HS-27A (cell line): ENCODE measurements around the gene CORO2B.
"Not testable (repeated sequence)": the region's sequence is repeated elsewhere in the genome, so short reads cannot be mapped to it uniquely, and the experiment has no call there.

Experiments
- DNase-seq: peaks from one replicate; pipeline ENCODE4 v3.0.0-alpha.2; 2012; ENCODE audit warnings: low read depth, missing footprints

CORO2B gene

GRCh38 chr15:68630211-68630555, 51.4 kb downstream of the CORO2B start:
- DNase-seq = no peak

GRCh38 chr15:68630836-68631235, 52.0 kb downstream of the CORO2B start:
- no peak for DNase-seq

GRCh38 chr15:68631601-68632051, 52.8 kb downstream of the CORO2B start:
- DNase-seq = no peak

GRCh38 chr15:68632101-68632500, 53.3 kb downstream of the CORO2B start:
- no peak for DNase-seq

- no peak for DNase-seq
These were observed 54.7 kb downstream of the CORO2B start for GRCh38 chr15:68633231-68634121.

- DNase-seq = no peak
These were observed 55.3 kb downstream of the CORO2B start for GRCh38 chr15:68634122-68634482.

- no peak for DNase-seq
These were observed 55.7 kb downstream of the CORO2B start for GRCh38 chr15:68634531-68634930.

GRCh38 chr15:68635141-68635540, 56.3 kb downstream of the CORO2B start:
- no peak for DNase-seq

- no peak for DNase-seq
These were observed 57.5 kb downstream of the CORO2B start for GRCh38 chr15:68636256-68636655.

GRCh38 chr15:68637767-68638404, 59.1 kb downstream of the CORO2B start:
- DNase-seq = no peak

GRCh38 chr15:68638953-68639515, 60.2 kb downstream of the CORO2B start:
- peak; percentile 62 for DNase-seq

- no peak for DNase-seq
These were observed 61.3 kb downstream of the CORO2B start for GRCh38 chr15:68639926-68640600.

GRCh38 chr15:68640791-68641331, 62.1 kb downstream of the CORO2B start:
- DNase-seq = no peak

GRCh38 chr15:68641376-68641775, 62.6 kb downstream of the CORO2B start:
- DNase-seq = no peak

- DNase-seq = no peak
These were observed 63.7 kb downstream of the CORO2B start for GRCh38 chr15:68642491-68642845.

GRCh38 chr15:68643216-68643830, 64.5 kb downstream of the CORO2B start:
- DNase-seq = no peak

GRCh38 chr15:68644083-68644904, 65.5 kb downstream of the CORO2B start:
- no peak for DNase-seq

- no peak for DNase-seq
These were observed 66.2 kb downstream of the CORO2B start for GRCh38 chr15:68644996-68645395.

- DNase-seq = no peak
These were observed 67.4 kb downstream of the CORO2B start for GRCh38 chr15:68646156-68646555.

GRCh38 chr15:68646696-68647095, 67.9 kb downstream of the CORO2B start:
- DNase-seq = no peak

GRCh38 chr15:68647361-68647760, 68.6 kb downstream of the CORO2B start:
- not testable (repeated sequence) for DNase-seq
